ENCODE results near the gene PLXND1.

The PLXND1 gene

DNA sequence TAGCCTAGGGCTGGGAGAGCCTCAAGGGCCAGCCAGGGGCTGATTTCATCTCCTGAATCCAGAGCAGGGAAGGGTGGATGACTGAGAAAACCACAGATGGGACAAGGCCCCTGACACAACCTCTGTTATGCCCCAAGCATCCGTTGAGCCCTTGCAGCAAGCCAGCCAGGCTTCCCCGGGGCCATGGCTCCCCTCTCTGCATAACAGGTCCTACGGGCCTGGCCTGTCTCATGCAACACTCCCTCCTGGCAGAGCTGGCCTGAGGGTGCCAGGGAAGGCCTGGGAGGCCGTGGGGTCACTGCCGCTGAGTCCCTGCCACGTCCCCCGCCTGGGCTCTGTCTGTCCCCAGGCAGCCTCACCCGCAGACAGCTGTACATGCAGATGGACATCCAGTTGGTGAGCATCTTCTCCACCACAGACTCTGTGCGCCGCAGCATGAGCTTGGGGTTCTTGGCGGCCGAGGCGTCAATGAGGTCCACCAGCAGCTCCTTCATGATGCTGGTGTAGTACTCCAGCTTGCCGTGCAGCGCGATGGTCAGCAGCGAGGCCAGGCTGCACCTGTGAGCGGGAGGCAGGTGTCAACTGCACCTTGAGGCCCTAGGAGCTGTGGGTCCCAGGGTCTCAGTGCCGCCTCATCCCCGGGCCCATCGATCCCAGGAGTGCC is 41.4 kb downstream of the PLXND1 start:
- DNase-seq (ENCODE audit: low read depth in 2 of 2): no peak

DNA sequence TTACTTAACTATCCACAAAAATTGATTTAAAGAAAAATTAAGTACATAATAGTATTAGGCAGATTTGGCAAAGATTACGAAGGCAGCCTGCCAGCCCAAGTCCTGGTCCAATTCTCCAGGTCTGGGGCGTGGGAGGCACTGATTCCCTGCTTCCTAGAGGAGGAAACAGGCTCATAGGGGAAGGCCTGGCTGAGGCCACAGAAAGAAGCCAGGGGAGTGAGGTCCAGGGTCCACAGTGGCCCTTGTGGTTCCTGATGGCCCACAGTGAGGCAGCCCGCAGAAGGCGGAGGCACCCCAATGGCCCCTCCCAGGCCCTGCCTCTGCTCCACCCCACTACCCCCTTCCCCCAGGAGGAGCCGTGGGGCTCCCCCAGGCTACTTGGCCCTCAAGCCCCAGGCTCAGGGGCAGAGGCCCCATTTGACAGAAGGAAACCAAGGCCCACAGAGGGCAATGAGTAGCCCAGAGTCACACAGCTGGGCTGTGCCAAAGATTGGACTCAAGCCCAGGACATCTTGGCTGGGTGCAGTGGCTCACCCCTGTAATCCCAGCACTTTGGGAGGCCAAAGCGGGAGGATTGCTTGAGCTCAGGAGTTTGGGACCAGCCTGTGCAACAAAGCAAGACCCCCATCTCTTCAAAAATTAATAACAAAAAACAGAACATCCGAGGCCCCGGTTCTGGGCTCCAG is 42.5 kb downstream of the PLXND1 start:
- no peak for DNase-seq (ENCODE audit: low read depth in 2 of 2)

DNA sequence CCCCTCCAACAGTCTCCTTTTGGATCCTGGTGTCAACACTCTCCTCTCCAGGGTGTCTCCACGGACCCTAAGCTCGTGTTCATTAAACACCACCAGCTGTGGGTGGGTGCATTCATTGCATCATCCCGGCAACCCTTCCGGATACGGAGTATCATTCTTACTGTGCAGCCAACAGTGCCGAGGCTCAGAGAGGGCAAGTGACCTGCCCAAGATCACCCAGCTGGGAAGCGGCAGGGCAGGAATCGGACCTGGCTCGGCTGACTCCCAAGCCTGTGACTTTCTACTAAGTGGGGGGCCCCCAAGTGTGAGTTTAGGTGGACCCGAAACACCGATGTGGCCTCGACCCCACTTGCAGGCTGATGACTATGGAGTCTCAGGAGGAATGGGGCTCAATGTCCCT is 43.1 kb downstream of the PLXND1 start:
- DNase-seq (ENCODE audit: low read depth in 2 of 2): no peak

DNA sequence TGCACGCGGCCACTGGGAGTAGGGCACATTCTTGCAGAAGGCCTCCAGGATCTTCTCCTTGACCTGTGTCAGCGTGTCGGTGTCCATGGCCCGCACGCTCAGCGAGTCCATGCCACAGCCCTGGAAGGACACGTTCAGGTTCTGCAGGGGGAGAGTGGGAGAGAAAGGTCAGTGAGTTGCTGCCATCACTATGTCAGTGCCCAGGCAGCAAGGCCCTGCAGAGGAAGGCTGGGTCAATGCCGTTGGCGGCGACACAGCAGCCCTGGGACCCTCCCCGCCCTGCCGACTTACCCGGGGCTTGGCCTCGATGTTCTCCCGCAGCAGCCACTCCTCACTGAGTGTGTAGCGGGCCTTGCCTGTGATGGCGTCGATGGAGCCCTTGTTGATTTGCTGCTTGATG is 43.7 kb downstream of the PLXND1 start:
- no peak for DNase-seq (ENCODE audit: low read depth in 2 of 2)

DNA sequence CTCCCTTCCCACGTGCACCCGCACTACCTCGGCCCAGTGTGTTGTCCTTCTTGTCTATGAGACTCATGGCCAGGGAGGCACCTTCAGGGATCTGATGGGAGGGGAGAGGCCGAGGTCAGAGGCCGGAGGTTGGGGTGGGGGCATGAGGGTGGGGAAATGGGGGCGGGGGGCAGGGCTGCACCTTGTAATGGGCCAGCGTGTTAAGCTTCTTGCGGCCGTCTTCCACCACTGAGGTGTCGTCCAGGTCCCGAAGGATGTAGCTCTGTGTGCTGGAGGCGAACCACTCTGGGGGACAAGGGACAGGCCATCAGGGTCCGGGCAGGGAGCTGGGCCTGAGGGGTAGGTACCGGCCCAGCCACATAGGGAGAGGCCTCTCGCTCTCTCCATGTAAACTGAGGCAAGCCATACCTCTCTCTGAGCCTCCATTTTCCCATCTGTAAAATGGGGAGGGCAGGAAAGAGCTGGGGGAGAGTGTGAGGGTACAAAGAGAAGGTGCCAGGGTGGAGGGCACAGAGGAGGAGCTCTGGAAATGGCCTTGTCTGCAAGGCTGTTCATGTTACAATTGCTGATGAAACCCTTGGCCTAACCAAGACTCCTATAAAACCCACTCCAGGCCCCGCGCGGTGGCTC is 44.7 kb downstream of the PLXND1 start:
- no peak for DNase-seq (ENCODE audit: low read depth in 2 of 2)

DNA sequence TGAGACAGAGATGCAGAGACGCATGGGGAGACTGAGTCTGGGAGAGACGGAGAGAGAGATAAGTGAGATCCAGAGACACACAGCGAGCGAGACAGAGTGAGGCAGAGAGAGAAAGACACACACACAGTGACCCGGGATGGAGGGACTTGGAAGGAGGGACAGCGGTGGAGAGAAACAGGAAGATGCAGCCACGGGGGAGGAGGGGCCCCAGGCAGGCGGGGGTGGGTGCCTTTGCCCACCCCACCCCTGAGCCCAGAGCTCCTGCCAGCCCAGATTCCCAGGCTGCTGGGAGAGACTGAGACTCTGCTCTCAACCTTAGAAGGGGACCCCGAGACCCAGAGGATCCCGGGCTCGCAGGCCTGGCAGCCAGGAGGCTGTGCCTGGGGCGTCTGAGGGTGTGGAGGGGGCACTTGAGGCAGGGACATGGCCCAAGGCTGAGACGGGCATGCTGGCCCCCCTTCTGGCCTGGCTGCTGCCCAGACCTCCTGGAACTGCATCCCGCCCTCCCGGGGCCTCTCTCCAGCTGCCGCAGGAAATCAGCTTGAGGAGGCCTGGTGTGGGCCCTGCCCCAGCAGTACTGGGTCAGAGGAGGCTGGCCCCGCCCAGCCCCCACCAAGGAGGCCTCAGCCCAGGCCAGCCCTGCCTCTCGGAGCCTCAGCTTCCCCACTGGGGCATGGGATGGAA is 45.4 kb downstream of the PLXND1 start:
- DNase-seq (ENCODE audit: low read depth in 2 of 2): no peak

DNA sequence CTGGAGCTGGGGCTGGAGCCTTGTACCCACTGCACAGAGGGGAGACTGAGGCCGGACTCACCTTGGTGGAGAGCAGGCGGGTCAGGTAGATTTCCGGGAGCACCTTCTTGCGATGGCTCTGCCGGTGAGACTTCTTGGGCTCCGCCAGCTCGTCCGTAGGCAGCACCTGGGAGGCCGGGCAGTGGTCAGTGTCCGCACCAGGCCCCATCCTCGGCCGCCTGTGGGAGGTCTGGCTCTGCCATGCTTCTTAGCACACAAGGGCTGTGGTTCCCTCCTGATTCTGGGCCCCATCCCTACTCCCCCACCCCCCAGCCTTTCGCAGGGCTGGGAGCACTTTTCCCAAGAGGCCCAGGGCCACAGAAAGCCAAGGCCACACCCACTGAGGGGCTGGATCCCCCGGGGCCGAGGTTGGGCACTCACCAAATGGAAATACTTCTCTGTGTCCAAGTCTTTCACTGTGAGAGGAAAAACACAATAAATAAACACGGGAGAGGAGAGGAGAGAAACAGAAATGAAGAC is 46.1 kb downstream of the PLXND1 start:
- no peak for DNase-seq (ENCODE audit: low read depth in 2 of 2)

DNA sequence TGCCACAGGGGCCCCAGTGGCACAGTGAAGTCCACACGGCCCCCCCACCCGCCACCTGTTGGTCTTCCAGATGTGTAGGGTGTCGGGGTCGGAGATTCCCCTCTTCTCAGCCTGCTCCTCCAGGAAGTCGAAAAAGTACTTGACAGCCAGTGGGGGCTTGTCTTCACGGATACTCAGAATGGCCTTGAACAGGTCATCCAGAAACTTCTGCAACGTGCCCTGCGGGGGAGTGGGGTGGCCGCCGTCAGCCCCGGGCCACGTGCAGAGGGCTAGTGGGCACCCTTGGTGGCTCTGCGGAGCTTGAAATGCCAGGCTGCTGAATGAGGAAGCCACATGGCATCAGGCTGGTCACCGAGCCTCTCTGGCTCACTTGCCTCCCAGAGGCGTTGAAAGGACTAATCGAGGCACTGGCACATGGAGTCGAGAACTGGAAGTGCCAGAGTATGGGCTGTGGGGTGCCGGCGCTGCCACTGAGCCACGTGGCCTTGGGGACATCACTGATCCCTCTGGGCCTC is 46.9 kb downstream of the PLXND1 start:
- DNase-seq (ENCODE audit: low read depth in 2 of 2): no peak

DNA sequence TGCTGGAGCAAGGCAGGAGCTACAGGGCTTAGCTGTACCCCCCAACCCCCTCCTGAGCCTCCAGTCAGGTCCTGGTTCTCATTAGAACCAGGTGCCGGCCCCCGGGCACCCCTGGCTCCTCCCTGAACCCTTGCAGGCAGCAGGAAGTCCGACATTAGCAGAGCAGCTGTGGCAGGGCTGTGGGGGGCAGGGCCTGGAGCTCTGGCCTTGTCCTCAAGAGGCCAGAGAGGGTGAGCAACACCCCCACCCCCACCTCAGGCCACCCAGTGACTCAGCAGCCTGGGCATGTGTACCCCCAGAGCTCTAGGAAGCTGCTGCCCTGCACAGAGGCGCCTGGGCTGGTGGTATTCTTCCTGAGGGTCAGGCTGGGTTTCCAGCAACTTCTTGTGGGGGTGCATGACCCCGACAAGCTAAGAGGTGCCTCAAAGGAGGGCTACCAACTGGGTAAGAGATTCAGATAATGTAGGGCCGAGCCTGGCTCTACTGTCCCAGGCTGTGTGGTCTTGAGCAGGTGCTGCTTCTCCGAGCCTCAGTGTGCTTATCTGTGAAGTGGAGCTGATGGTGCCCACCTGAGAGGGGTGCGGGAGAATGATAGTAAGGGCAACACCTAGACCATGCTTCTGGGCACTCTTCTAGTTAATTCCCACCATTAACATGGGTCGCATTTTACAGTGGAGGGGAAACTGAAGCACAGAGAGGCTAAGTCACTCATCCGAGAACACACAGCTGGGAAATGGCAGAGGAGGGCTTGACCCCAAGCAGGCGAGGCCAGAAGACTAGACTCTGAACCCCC is 47.5 kb downstream of the PLXND1 start:
- DNase-seq (ENCODE audit: low read depth in 2 of 2): no peak

DNA sequence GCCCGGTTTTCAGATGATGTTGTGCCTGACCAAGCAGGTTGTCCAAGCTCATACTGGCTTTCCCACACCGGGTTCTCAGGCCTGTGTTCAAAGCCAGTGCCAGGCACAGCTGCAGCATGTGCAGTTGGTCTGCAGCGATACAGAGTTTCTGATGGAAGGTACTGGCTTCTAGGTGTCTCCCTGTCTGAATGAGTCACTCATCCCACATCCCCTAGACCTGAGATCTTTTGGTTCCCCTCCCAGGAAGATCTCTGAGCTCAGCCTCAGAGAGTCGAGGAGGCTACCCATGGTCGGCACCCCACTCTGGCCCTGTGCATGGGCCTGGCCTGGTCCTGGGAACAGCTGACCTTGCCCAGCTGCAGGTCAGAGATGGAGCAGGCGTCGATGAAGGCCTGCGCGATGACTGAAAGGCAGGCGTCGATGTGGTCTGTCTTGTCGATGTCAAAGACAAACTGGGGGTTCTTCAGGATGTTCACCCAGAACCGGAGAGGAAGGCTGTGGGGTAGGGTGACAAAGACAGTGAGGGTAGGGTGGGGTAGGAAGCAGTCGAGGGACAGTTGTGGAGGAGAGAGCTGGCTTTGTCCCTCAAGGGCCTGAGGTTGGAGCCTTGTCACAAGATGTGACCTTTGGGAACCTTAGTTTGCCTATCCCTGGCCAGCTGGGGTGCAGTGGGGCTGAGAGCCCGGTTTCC is 48.2 kb downstream of the PLXND1 start:
- no peak for DNase-seq (ENCODE audit: low read depth in 2 of 2)

DNA sequence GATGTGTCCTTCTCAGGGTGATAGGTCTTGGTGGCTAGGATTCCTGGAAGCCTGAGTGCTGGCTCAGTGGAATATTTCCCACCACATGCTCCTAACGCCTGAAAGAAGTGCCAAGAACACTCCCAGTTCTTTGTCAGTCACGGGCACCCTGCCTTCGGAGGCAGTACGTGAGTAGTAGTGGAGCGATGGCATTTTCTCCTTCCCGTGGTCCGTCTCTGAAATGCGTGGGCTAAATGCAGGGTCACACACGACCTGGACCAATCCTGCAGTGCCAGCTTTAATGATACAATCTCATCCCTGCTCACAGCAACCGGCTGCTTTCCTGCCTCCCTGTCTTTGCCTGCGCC is 49.0 kb downstream of the PLXND1 start:
- DNase-seq (ENCODE audit: low read depth in 2 of 2): no peak

DNA sequence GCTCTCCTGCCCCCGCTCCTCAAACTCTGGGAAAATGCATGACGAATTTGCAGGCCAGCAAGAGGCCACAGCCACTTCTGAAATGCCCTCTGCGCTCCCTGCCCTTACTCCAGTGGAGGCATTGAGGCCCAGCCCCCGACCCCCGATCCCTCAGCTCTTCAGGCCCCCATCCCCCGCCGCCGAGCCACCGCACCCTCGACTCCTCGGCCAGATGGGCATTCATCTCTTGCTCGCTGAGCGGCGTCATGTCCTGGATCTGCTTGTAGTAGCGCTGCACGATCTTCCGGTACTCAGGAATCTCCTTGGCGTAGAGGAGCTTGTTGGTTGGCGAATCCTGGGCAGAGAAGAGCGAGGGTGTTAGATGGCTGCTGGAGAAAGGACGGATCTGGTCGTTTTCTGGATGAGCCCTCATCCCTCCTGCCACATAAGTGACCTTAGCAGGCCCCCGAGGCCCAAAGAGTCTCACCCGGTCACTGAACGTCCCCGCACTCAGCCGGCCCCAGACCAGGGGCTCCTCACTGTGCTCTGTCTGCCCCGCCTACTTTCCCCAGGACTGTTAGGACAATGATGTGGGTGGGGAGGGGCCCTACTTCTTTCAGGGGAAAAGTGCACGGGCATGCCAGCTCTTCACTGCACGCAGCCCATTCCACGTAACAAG is 49.5 kb downstream of the PLXND1 start:
- no peak for DNase-seq (ENCODE audit: low read depth in 2 of 2)

DNA sequence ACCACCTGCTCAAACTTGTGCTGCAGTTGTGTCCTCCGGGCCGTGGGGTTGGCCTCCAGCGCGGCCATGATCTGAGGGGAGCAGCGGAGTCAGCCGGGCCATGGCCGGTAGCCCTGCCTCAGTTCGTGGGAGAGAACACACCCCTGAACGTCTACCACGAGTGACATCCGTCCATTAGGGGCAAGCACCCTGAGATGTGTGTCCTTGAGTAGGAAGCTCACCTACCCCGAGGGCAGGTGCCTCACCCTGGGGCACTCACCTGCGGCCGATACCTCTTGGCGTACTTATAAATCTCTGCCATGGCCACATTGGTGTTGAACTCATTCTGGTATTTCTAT is 50.1 kb downstream of the PLXND1 start:
- no peak for DNase-seq (ENCODE audit: low read depth in 2 of 2)

DNA sequence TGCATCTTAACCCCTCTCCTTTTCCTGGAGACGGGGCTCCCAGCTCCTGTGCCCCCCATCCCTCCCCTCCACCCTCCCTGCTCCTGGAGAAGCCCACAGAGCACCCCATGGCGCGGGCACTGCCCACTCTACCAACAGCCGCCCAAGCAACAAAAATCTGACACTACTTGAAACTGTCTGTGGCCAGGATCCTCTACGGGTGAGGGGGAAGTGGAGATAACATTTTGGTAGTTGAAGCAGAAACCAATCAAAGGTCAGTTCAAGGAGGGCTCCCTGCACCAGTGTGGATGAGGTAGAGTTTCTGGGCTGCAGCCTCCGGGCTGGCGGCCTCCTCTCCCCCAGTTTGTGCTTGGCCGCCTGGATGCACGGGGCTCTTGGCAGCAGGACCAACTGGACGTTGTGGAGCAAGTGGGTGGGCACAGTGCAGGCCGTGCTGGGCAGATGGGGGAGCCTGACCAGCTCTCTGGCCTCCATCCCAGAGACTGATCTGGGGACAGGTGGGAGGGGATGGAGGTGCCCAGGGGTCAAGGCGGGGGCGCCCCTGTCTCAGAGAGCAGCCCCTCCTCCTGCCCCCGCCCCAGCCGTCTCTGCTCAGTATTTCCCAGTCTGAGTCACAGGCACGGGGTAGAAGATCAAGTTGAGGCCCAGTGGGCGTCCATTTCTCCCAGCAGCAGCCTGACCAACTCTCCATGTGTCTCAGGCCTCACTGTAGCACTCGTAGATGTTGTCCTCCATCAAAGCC is 50.7 kb downstream of the PLXND1 start:
- DNase-seq (ENCODE audit: low read depth in 2 of 2): no peak

DNA sequence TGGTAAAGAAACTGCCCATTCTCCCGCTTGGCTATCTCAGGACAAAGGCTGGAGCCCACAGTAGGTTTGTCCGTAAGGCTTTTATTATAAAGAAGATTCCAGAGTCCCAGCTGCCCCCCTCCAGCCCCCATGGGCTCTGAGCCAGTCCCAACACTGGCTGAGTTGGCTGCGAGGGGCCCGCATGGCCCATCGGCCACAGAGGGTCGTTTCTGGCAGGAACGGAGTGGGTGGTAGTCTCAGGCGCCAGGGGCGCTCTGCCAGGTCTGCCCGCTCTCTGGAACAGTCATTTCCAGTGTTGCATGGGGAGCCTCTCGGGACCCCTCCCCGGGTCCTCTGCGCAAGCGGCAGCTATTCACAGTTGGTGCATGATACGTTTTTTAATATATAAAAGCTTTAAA is 51.3 kb downstream of the PLXND1 start:
- no peak for DNase-seq (ENCODE audit: low read depth in 2 of 2)

DNA sequence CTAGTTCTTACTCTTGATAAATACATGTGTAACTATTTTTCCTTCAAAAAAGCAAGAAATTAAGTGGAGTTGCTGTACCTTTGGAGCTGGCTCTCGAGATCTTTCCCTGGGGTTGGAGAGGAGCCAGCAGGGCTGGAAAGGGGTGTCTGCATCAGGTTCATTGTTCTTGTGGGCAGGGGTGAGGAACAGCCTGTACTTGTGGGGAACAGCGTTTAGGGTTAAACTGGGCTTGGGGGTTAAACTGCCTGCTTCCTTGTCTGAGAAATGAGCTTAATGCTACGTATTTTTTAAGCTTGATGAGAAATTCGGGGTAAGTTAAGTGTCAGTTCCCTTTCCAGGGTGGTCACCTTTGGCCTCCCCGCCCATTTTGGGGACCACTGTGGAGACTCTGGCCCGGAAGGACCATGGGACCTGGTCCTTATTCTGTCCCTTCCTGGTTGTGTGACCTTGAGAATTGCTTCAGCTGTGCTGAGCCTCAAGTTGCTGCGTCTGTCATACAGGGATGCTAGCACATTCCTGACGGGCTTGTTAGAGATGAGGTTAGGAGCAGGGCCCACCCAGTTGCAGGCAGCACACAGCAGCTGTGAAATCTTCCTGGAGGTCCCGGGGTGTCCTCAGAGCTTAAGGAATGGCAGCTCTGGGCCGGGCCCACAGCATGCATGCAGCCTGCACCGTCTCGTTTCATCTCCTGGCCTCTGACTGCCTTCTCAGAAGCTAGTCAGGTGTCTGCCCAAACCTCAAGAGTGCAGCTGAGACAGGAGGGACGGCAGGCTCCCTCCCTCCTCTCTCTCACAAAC is 51.9 kb downstream of the PLXND1 start:
- no peak for DNase-seq (ENCODE audit: low read depth in 2 of 2)

DNA sequence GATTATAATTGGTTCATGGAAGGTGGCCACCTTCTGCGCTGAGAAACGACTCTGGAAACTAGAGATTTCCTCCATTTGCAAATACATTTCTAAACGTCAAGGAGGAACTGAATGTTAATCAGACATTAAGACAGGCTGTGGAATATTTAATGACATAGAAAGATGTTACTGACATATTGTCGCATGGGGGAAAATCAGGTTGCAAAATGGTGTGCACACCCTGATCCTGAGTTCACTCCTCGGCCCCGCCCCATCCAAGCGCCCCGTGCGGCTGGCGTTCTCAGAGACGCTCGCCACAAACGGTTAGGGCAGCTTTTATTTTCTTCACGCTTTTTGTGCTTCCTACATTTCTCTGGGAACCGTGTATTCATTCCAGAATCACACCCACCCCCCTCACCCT is 52.8 kb downstream of the PLXND1 start:
- DNase-seq (ENCODE audit: low read depth in 2 of 2): no peak

DNA sequence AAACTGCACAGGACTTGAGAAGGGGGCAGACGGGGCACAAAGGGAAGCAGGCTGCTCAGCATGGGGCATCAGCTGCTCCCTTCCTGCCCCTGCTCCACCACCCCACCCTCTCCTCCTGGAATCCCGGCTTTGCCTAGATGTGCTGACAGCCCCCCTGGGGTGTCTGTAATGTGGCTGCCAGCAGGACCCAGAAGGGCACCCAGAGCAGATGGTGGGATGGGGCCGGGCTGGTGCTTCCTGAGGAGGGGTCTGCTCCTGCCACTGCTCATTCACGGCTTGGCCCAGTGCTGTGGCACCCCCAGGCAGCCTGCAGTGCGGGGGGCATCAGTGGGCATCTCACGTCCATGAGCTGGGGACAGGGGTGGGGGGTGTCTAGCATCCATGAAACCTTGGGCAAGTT is 53.3 kb downstream of the PLXND1 start:
- DNase-seq (ENCODE audit: low read depth in 2 of 2): no peak
